ENCODE measurements around the gene SMU1.
"Not testable (repeated sequence)": the region's sequence is repeated elsewhere in the genome, so short reads cannot be mapped to it uniquely, and the experiment has no call there.

SMU1 gene

DNA sequence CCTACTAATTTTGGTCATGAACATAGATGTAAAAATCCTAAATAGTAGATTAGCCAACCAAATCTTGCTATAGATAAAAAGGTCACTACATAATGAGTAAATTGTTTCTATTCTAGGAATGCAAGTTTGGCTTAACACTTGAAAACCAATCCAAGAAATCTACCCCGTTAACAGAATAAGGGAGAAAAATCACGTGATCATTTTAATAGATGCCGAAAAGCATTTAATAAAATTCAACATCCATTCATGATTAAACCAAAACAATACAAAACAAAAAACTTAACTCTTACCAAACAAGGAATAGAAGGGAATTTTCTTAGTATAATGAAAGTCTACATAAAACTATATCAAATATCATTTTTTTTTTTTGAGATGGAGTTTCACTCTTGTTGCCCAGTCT lies 20.7 kb upstream of the SMU1 start:
- H3K9ac ChIP-seq = no peak overlapping the region
- no peak overlapping the region for H2AFZ ChIP-seq
- no peaks in the 10 kb centered on the region for H3K9me3 ChIP-seq (ENCODE audit: control insufficient read depth, low read length)
- H3K4me2 ChIP-seq (ENCODE audit: low read length) = no peak overlapping the region
- H3K27me3 ChIP-seq (ENCODE audit: control insufficient read depth, insufficient read depth, low read length) = no peaks in the 10 kb centered on the region
- H3K4me3 ChIP-seq (ENCODE audit: low read depth, low read length) = no peak overlapping the region
- no peaks in the 10 kb centered on the region for H3K79me2 ChIP-seq
- no peaks in the 10 kb centered on the region for H3K4me1 ChIP-seq
- no peak overlapping the region for H3K27ac ChIP-seq
- TF ChIP-seq, protein P1, sequence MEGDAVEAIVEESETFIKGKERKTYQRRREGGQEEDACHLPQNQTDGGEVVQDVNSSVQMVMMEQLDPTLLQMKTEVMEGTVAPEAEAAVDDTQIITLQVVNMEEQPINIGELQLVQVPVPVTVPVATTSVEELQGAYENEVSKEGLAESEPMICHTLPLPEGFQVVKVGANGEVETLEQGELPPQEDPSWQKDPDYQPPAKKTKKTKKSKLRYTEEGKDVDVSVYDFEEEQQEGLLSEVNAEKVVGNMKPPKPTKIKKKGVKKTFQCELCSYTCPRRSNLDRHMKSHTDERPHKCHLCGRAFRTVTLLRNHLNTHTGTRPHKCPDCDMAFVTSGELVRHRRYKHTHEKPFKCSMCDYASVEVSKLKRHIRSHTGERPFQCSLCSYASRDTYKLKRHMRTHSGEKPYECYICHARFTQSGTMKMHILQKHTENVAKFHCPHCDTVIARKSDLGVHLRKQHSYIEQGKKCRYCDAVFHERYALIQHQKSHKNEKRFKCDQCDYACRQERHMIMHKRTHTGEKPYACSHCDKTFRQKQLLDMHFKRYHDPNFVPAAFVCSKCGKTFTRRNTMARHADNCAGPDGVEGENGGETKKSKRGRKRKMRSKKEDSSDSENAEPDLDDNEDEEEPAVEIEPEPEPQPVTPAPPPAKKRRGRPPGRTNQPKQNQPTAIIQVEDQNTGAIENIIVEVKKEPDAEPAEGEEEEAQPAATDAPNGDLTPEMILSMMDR (IDR thresholded peaks at IDR 0.05) = no peak
- H3K36me3 ChIP-seq (ENCODE audit: control insufficient read depth, insufficient read depth, low read length) = no peaks in the 10 kb centered on the region

DNA sequence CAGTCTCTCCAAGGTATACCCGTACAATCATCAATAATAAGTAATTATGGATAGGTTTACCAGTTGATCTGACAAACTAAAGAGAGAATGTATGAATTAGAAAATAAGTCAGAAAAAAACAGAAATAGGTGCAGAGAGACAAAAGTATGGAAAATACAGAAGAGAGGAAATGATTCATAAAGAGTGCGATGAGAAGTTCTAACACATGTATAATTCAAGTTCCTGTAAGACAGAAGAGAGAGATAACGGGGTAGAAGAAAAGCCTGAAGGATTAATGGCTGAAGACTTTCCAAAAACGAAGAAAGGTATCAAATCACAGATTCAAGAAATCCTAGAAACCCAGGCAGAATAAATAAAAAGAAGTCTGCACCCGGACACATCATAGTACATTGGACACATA lies 16.2 kb upstream of the SMU1 start:
- TF ChIP-seq, protein P1 (IDR thresholded peaks at IDR 0.05) = no peak

DNA sequence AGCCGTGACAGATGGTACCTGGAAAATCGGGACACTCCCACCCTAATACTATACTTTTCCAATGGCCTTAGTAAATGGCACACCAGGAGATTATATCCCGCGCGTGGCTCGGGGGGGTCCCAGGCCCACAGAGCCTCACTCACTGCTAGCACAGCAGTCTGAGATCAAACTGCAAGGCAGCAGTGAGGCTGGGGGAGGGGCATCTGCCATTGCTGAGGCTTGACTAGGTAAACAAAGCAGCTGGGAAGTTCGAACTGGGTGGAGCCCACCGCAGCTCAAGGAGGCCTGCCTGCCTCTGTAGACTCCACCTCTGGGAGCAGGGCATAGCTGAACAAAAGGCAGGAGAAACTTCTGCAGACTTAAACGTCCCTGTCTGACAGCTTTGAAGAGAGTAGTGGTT lies 9.2 kb upstream of the SMU1 start:
- H3K4me1 ChIP-seq; H2AFZ ChIP-seq; H3K27me3 ChIP-seq (ENCODE audit: control insufficient read depth, insufficient read depth, low read length); H3K4me2 ChIP-seq (ENCODE audit: low read length); H3K27ac ChIP-seq; H3K79me2 ChIP-seq; H3K9me3 ChIP-seq (ENCODE audit: control insufficient read depth, low read length); H3K4me3 ChIP-seq (ENCODE audit: low read depth, low read length); H3K36me3 ChIP-seq (ENCODE audit: control insufficient read depth, insufficient read depth, low read length); H3K9ac ChIP-seq: not testable (repeated sequence)

More for the DNA sequence above, 16.2 kb upstream of the SMU1 start:
- H3K4me2 ChIP-seq (ENCODE audit: low read length) = no peak overlapping the region
- no peak overlapping the region for H3K27ac ChIP-seq
- H2AFZ ChIP-seq = no peak overlapping the region
- H3K36me3 ChIP-seq (ENCODE audit: control insufficient read depth, insufficient read depth, low read length) = no peaks in the 10 kb centered on the region
- no peaks in the 10 kb centered on the region for H3K4me1 ChIP-seq
- H3K79me2 ChIP-seq = no peaks in the 10 kb centered on the region
- no peaks in the 10 kb centered on the region for H3K27me3 ChIP-seq (ENCODE audit: control insufficient read depth, insufficient read depth, low read length)
- H3K9ac ChIP-seq = no peak overlapping the region
- H3K4me3 ChIP-seq (ENCODE audit: low read depth, low read length) = no peak overlapping the region
- H3K9me3 ChIP-seq (ENCODE audit: control insufficient read depth, low read length) = no peaks in the 10 kb centered on the region

DNA sequence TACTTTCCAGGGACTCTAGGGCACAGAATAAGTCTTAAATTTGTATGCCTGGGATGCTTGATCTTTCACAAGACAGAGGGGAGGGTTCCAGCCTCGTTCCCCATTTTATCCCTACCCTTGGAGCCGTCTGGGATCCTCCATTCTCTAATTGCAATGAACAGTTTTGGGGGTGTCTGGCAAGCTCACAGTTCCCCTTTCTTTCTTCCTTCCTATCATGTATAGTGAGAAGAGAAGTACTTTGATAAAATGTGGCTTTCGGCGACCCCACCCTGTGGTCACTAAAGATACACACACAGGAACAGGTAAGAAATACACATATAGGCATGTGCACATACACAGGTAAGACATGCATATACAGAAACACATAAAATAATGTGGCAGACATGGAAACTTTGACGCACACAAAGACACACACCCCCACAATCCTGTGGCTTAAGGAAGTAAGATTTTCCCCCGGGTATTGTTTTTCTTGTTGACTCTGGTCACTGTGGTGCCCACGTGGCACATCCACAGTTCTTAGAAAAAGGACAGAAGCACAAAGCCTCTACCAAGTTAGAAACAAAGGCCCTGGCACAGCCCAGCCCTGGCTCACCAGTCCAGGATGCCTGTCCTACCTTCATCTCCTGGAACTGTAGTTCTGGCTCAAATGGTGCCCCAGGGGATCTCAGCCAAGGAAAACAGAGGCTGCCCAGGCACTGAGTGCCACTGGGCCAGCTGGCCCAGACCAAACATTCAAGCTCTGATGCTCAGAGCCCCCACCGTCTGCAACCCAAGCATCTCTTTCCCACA lies 6.3 kb upstream of the SMU1 start:
- Histone ChIP-seq H3K27me3 (ENCODE audit: control insufficient read depth, insufficient read depth, low read length) (no peaks in the 10 kb centered on the region), H3K4me1 (no peaks in the 10 kb centered on the region), H3K79me2 (no peaks in the 10 kb centered on the region), H3K36me3 (ENCODE audit: control insufficient read depth, insufficient read depth, low read length) (no peaks in the 10 kb centered on the region), H3K4me3 (ENCODE audit: low read depth, low read length) (no peak overlapping the region), H3K27ac (no peak overlapping the region), H3K9ac (no peak overlapping the region), H3K4me2 (ENCODE audit: low read length) (no peak overlapping the region), H2AFZ (no peak overlapping the region), H3K9me3 (ENCODE audit: control insufficient read depth, low read length) (no peaks in the 10 kb centered on the region)
- TF ChIP-seq, protein P1 (IDR thresholded peaks at IDR 0.05) = no peak

DNA sequence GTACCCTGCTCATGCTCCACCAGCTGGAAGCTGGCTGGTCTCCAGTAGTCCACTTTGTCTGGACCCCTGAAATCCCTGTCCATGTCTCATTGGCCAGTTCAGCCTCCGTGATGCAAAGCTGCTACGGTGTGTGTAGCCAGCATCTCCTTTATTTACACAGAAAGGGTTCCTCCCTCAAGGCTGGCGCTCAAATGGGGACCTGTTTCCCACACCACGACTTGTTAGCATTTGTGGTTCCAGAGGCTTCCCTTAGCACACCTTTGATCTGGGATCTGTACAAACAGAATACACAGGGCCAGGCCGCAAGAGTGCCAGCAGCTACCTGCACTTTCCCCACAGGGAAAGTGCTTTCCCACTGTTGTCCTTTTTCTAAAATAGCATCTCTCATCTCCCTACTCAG lies 5.7 kb upstream of the SMU1 start:
- Histone ChIP-seq H3K4me2 (ENCODE audit: low read length) (no peak overlapping the region), H3K9ac (no peak overlapping the region), H3K4me1 (no peaks in the 10 kb centered on the region), H3K27ac (no peak overlapping the region), H2AFZ (no peak overlapping the region), H3K79me2 (no peaks in the 10 kb centered on the region), H3K9me3 (ENCODE audit: control insufficient read depth, low read length) (no peaks in the 10 kb centered on the region), H3K27me3 (ENCODE audit: control insufficient read depth, insufficient read depth, low read length) (no peaks in the 10 kb centered on the region), H3K4me3 (ENCODE audit: low read depth, low read length) (no peak overlapping the region), H3K36me3 (ENCODE audit: control insufficient read depth, insufficient read depth, low read length) (no peaks in the 10 kb centered on the region)
- TF ChIP-seq, protein P1 (IDR thresholded peaks at IDR 0.05) = no peak

Measured in parathyroid adenoma (tissue), 2 donors.